ENCODE results near the gene CD69.

Gene CD69

GRCh38 chr12:9724023-9724422 is 36.7 kb downstream of the CD69 start:
- no peaks in the 10 kb centered on the region for H3K9me3 ChIP-seq (ENCODE audit: insufficient read depth, low read depth, low read length)

GRCh38 chr12:9721394-9722092 is 39.2 kb downstream of the CD69 start:
- H3K36me3 ChIP-seq (ENCODE audit: insufficient read depth, low read length) = no peaks in the 10 kb centered on the region
- H3K79me2 ChIP-seq (ENCODE audit: insufficient read depth, low read length) = no peaks in the 10 kb centered on the region
- H2AFZ ChIP-seq (ENCODE audit: low read length) = no peak overlapping the region
- H3K4me1 ChIP-seq (ENCODE audit: insufficient read depth, low read length, poor library complexity, severe bottlenecking) = no peaks in the 10 kb centered on the region
- H3K9me2 ChIP-seq (replicated peaks; ENCODE audit: low read depth, low read length) = no peaks in the 10 kb centered on the region
- H3K9me3 ChIP-seq (ENCODE audit: insufficient read depth, low read depth, low read length) = no peaks in the 10 kb centered on the region
- TF ChIP-seq, protein P1, sequence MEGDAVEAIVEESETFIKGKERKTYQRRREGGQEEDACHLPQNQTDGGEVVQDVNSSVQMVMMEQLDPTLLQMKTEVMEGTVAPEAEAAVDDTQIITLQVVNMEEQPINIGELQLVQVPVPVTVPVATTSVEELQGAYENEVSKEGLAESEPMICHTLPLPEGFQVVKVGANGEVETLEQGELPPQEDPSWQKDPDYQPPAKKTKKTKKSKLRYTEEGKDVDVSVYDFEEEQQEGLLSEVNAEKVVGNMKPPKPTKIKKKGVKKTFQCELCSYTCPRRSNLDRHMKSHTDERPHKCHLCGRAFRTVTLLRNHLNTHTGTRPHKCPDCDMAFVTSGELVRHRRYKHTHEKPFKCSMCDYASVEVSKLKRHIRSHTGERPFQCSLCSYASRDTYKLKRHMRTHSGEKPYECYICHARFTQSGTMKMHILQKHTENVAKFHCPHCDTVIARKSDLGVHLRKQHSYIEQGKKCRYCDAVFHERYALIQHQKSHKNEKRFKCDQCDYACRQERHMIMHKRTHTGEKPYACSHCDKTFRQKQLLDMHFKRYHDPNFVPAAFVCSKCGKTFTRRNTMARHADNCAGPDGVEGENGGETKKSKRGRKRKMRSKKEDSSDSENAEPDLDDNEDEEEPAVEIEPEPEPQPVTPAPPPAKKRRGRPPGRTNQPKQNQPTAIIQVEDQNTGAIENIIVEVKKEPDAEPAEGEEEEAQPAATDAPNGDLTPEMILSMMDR (conservative IDR thresholded peaks at IDR 0.05; ENCODE audit: low read length) = no peak
- no peak for TF ChIP-seq EZH2phosphoT487 (IDR thresholded peaks at IDR 0.05; ENCODE audit: borderline replicate concordance)
- no peaks in the 10 kb centered on the region for H3K27me3 ChIP-seq (ENCODE audit: insufficient read depth, low read length, poor library complexity, severe bottlenecking)
- H3F3A ChIP-seq (ENCODE audit: low read depth) = no peaks in the 10 kb centered on the region
- H3K9ac ChIP-seq (ENCODE audit: low read depth, low read length, poor library complexity, severe bottlenecking) = no peak overlapping the region
- H4K20me1 ChIP-seq (ENCODE audit: insufficient read depth, low read length, poor library complexity, severe bottlenecking) = no peaks in the 10 kb centered on the region
- H3K4me2 ChIP-seq (ENCODE audit: low read depth, low read length, poor library complexity, severe bottlenecking) = no peak overlapping the region
- no peak overlapping the region for H3K4me3 ChIP-seq (ENCODE audit: low read length, poor library complexity, severe bottlenecking)

More at GRCh38 chr12:9724023-9724422, 36.7 kb downstream of the CD69 start:
- Histone ChIP-seq H3K4me3 (ENCODE audit: low read length, poor library complexity, severe bottlenecking) (no peak overlapping the region), H2AFZ (ENCODE audit: low read length) (no peak overlapping the region), H3K4me2 (ENCODE audit: low read depth, low read length, poor library complexity, severe bottlenecking) (no peak overlapping the region), H3K9ac (ENCODE audit: low read depth, low read length, poor library complexity, severe bottlenecking) (no peak overlapping the region), H3K36me3 (ENCODE audit: insufficient read depth, low read length) (no peaks in the 10 kb centered on the region), H3K9me2 (replicated peaks; ENCODE audit: low read depth, low read length) (no peaks in the 10 kb centered on the region), H4K20me1 (ENCODE audit: insufficient read depth, low read length, poor library complexity, severe bottlenecking) (no peaks in the 10 kb centered on the region), H3K4me1 (ENCODE audit: insufficient read depth, low read length, poor library complexity, severe bottlenecking) (no peaks in the 10 kb centered on the region), H3K27me3 (ENCODE audit: insufficient read depth, low read length, poor library complexity, severe bottlenecking) (no peaks in the 10 kb centered on the region), H3K79me2 (ENCODE audit: insufficient read depth, low read length) (no peaks in the 10 kb centered on the region), H3F3A (ENCODE audit: low read depth) (no peaks in the 10 kb centered on the region; the same call in 1 of the 2 replicates)
- TF ChIP-seq EZH2phosphoT487 (IDR thresholded peaks at IDR 0.05; ENCODE audit: borderline replicate concordance) = no peak
- TF ChIP-seq, protein P1 (conservative IDR thresholded peaks at IDR 0.05; ENCODE audit: low read length) = no peak

- Histone ChIP-seq H3F3A (ENCODE audit: low read depth) (no peaks in the 10 kb centered on the region), H3K27me3 (ENCODE audit: insufficient read depth, low read length, poor library complexity, severe bottlenecking) (no peaks in the 10 kb centered on the region), H3K9ac (ENCODE audit: low read depth, low read length, poor library complexity, severe bottlenecking) (no peak overlapping the region), H3K36me3 (ENCODE audit: insufficient read depth, low read length) (no peaks in the 10 kb centered on the region), H2AFZ (ENCODE audit: low read length) (no peak overlapping the region), H3K4me2 (ENCODE audit: low read depth, low read length, poor library complexity, severe bottlenecking) (no peak overlapping the region), H4K20me1 (ENCODE audit: insufficient read depth, low read length, poor library complexity, severe bottlenecking) (no peaks in the 10 kb centered on the region), H3K9me2 (replicated peaks; ENCODE audit: low read depth, low read length) (no peaks in the 10 kb centered on the region), H3K9me3 (ENCODE audit: insufficient read depth, low read depth, low read length) (no peaks in the 10 kb centered on the region), H3K4me3 (ENCODE audit: low read length, poor library complexity, severe bottlenecking) (no peak overlapping the region), H3K4me1 (ENCODE audit: insufficient read depth, low read length, poor library complexity, severe bottlenecking) (peaks cover 2% of the 10 kb centered on the region), H3K79me2 (ENCODE audit: insufficient read depth, low read length) (no peaks in the 10 kb centered on the region)
- TF ChIP-seq, protein P1 (conservative IDR thresholded peaks at IDR 0.05; ENCODE audit: low read length) = no peak
- no peak for TF ChIP-seq EZH2phosphoT487 (IDR thresholded peaks at IDR 0.05; ENCODE audit: borderline replicate concordance)
Measured at GRCh38 chr12:9719790-9720189, 40.9 kb downstream of the CD69 start.
